ENCODE data around the gene PTPRN2. TPM values are rescaled to one million over a fixed set of nuclear protein-coding genes. Genes with fewer than 3 reads are reported as not detected.

The PTPRN2 gene
- total and polyA plus RNA-seq, 2 of the 8 experiments (the other 6 are each of a cell fraction or from before 2014, with no cell fraction given) = 2.6 to 4.5 TPM

DNA sequence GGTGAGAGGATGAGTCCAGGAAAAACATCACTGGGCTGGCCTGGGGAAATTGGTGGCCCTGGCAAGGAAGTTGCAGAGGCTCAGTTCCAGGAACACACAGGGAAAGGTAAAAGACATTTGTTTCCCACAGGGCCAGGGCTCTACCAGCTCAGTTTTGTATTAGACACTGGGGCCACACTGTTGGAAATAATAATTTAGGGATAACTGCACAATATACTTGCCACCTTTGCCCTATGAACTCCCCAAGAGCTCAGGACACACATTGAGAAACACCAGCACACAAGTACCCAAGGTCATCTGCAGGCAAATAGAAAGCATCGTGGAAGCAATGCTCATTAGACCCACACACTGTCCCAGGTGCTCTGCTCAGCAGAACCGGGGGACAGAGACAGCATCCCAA is 617.6 kb downstream of the PTPRN2 start (continued):
- TF ChIP-seq, protein P1, sequence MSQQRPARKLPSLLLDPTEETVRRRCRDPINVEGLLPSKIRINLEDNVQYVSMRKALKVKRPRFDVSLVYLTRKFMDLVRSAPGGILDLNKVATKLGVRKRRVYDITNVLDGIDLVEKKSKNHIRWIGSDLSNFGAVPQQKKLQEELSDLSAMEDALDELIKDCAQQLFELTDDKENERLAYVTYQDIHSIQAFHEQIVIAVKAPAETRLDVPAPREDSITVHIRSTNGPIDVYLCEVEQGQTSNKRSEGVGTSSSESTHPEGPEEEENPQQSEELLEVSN (IDR thresholded peaks at IDR 0.05) = no peak
- TF ChIP-seq, protein P2, sequence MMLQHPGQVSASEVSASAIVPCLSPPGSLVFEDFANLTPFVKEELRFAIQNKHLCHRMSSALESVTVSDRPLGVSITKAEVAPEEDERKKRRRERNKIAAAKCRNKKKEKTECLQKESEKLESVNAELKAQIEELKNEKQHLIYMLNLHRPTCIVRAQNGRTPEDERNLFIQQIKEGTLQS (IDR thresholded peaks at IDR 0.05; ENCODE audit: insufficient read depth, low read depth, low read length) = no peak
- TF ChIP-seq POU5F1 (IDR thresholded peaks at IDR 0.05; ENCODE audit: low read depth, low read length) = no peak
- no peak for TF ChIP-seq KDM1A (IDR thresholded peaks at IDR 0.05; ENCODE audit: borderline replicate concordance, low read length)
- no peak for TF ChIP-seq SIX5 (IDR thresholded peaks at IDR 0.05; ENCODE audit: low read depth, low read length)
- TF ChIP-seq EGR1 (IDR thresholded peaks at IDR 0.05; ENCODE audit: borderline replicate concordance, low read depth, low read length) = no peak

Measured in H1 (cell line).